ENCODE measurements around the gene CT47B1. TPM values are rescaled to one million over a fixed set of nuclear protein-coding genes. Genes with fewer than 3 reads are reported as not detected.
"Not testable (repeated sequence)": the region's sequence is repeated elsewhere in the genome, so short reads cannot be mapped to it uniquely, and the experiment has no call there.

Gene CT47B1
- not detected in 2 replicates for total RNA-seq

DNA sequence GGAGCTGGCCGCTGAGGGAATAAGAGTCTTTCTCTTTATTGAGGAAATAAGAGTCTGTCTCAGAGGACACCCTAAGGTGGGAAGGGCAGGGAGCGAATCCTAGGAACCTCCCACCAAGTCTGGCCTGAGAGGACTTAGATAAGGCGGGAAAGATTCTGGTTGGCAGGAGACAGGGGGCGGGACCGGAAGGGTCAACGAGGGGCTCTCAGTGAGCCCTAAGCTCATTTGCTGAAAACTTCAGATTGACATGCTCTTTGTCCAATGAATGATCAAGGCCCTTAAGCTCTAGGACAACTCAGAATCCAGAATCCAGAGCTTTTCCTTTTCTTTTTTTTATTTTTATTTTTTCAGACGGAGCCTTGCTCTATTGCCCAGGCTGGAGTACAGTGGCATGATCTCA lies at the start of gene CT47B1:
Gene CT47B1 (minus strand): TSS at position 101 of the 400 bp plus-strand sequence. CDS start 196 bp downstream, outside the sequence.
- not testable (repeated sequence) for H3K4me3 ChIP-seq (ENCODE audit: low read depth, low read length); DNase-seq (ENCODE audit: low read depth)

- DNase-seq (ENCODE audit: low read depth), result no peak
Measured at GRCh38 chrX:120874678-120875557, 748 bp downstream of the CT47B1 start.

DNA sequence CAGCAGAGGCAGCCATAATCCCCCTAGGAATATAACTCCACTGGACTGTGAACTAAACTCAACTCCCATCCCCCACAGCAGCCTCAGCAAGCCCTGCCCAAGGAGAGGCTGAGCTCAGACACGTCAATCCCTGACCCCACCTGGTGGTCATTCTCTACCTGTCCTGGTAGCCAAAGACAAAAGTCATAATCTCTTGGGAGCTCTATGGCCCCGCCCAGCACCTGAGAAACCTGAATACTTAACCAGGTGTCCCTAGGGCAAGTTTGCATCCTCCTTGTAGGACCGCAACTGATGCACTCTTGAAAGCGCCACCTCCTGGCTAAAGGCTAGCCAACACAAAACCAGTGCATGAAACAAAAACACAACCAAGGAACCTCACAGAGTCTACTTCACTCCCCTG lies 18.4 kb downstream of the CT47B1 start:
- H3K4me3 ChIP-seq (ENCODE audit: low read depth, low read length), result no peak overlapping the region
- no peak for DNase-seq (ENCODE audit: low read depth)
- TF ChIP-seq CTCF (IDR thresholded peaks at IDR 0.05; ENCODE audit: insufficient read depth, low read depth, low read length), result no peak

More at GRCh38 chrX:120874678-120875557, 748 bp downstream of the CT47B1 start:
- H3K4me3 ChIP-seq (ENCODE audit: low read depth, low read length), result no peak overlapping the region
- no peak for TF ChIP-seq CTCF (IDR thresholded peaks at IDR 0.05; ENCODE audit: insufficient read depth, low read depth, low read length)

GRCh38 chrX:120840827-120841226 lies 34.8 kb downstream of the CT47B1 start:
- DNase-seq (ENCODE audit: low read depth), result peak; percentile 19
- TF ChIP-seq CTCF (IDR thresholded peaks at IDR 0.05; ENCODE audit: insufficient read depth, low read depth, low read length), result no peak
- no peak overlapping the region for H3K4me3 ChIP-seq (ENCODE audit: low read depth, low read length)

- no peak overlapping the region for H3K4me3 ChIP-seq (ENCODE audit: low read depth, low read length)
- DNase-seq (ENCODE audit: low read depth), result peak; percentile 6
- TF ChIP-seq CTCF (IDR thresholded peaks at IDR 0.05; ENCODE audit: insufficient read depth, low read depth, low read length), result no peak
Measured at GRCh38 chrX:120839491-120839890, 36.2 kb downstream of the CT47B1 start.

- H3K4me3 ChIP-seq (ENCODE audit: low read depth, low read length); DNase-seq (ENCODE audit: low read depth): not testable (repeated sequence)
Measured at GRCh38 chrX:120827213-120827612, 48.5 kb downstream of the CT47B1 start.

DNA sequence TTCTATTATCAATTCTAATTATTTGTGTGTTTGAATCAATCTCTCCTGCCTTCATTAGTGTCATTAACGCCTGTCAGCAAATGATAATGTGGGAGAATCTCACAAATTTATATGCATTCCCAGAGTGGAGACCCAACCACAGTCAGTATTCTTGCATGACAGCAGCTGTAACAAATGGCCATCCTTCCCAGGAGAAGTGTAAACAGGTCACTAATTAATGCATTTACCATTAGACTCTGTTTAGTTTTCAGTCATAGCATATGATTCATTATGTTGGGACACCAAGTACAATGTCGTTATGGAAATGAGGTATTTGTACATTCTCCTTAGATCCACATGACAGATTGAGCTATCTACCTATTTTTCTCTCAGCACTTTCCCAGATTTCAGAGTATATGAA lies 50.5 kb downstream of the CT47B1 start:
- DNase-seq (ENCODE audit: low read depth), result no peak
- TF ChIP-seq CTCF (IDR thresholded peaks at IDR 0.05; ENCODE audit: insufficient read depth, low read depth, low read length), result no peak
- no peak overlapping the region for H3K4me3 ChIP-seq (ENCODE audit: low read depth, low read length)

- no peak for TF ChIP-seq CTCF (IDR thresholded peaks at IDR 0.05; ENCODE audit: insufficient read depth, low read depth, low read length)
- H3K4me3 ChIP-seq (ENCODE audit: low read depth, low read length), result no peak overlapping the region
- DNase-seq (ENCODE audit: low read depth), result no peak
Measured at GRCh38 chrX:120824021-120824420, 51.6 kb downstream of the CT47B1 start.

Measured in fibroblast of villous mesenchyme (primary cell).